GM12878 (cell line): ENCODE data around the gene ABHD2. TPM values are rescaled to one million over a fixed set of nuclear protein-coding genes. Genes with fewer than 3 reads are reported as not detected.

Experiments
- BACH1 ChIP-seq: fragments of 450-650 bp; IDR thresholded peaks from 2 replicates; pipeline ENCODE4 v1.6.1; 2017; ENCODE audit warnings: mild to moderate bottlenecking, borderline replicate concordance
- CREM ChIP-seq: IDR thresholded peaks from 2 replicates; pipeline ENCODE4 v1.6.1; 2014; ENCODE audit warnings: antibody characterized with exemption, low read depth
- ETV6 ChIP-seq, 2 experiments: fragments of 450-650 bp in 1 of 2; IDR thresholded peaks in 1 of 2; conservative IDR thresholded peaks in 1 of 2; 2 replicates each; pipeline ENCODE4 v1.6.1; 2014; ENCODE audit warnings: antibody characterized with exemption in 1 of 2, borderline replicate concordance in 1 of 2, low read depth in 1 of 2, mild to moderate bottlenecking in 1 of 2, moderate library complexity in 1 of 2
- FOXK2 ChIP-seq: fragments of 450-650 bp; IDR thresholded peaks from 2 replicates; pipeline ENCODE4 v1.6.1; 2017; ENCODE audit warnings: mild to moderate bottlenecking, moderate library complexity
- HDGF ChIP-seq: fragments of 450-650 bp; IDR thresholded peaks from 2 replicates; pipeline ENCODE4 v1.6.1; 2016; ENCODE audit warnings: antibody characterized with exemption
- NKRF ChIP-seq: fragments of 450-650 bp; conservative IDR thresholded peaks from 2 replicates; pipeline ENCODE4 v1.6.1; 2017; ENCODE audit warnings: mild to moderate bottlenecking, moderate library complexity
- PAX8 ChIP-seq: fragments of 450-650 bp; IDR thresholded peaks from 2 replicates; pipeline ENCODE4 v1.6.1; 2017; ENCODE audit warnings: mild to moderate bottlenecking, moderate library complexity
- PML ChIP-seq: IDR thresholded peaks from 2 replicates; pipeline ENCODE4 v1.6.1; 2012; ENCODE audit warnings: low read length, inconsistent platforms
- REST ChIP-seq: IDR thresholded peaks from 2 replicates; pipeline ENCODE4 v1.6.1; 2012; ENCODE audit warnings: mild to moderate bottlenecking, low read depth, low read length
- SMAD5 ChIP-seq: IDR thresholded peaks from 2 replicates; pipeline ENCODE4 v1.6.1; 2016; ENCODE audit warnings: antibody characterized with exemption, low read depth
- SMC3 ChIP-seq: IDR thresholded peaks from 2 replicates; pipeline ENCODE4 v1.6.1; 2011; ENCODE audit warnings: low read length, improper control_type of control experiment, borderline replicate concordance
- USF1 ChIP-seq: IDR thresholded peaks from 2 replicates; pipeline ENCODE4 v1.6.1; 2011; ENCODE audit warnings: borderline replicate concordance, low read depth, mild to moderate bottlenecking, moderate library complexity, mixed read lengths, low read length; ENCODE audit not compliant: insufficient read depth; ENCODE audit errors: extremely low read length
- WRNIP1 ChIP-seq: IDR thresholded peaks from 2 replicates; pipeline ENCODE4 v1.6.1; 2011; ENCODE audit warnings: low read depth, low read length, improper control_type of control experiment, borderline replicate concordance
- YY1 ChIP-seq: IDR thresholded peaks from 2 replicates; pipeline ENCODE4 v1.6.1; 2011; ENCODE audit warnings: low read depth, mild to moderate bottlenecking, low read length
- ZBTB33 ChIP-seq: fragments of 450-650 bp; IDR thresholded peaks from 2 replicates; pipeline ENCODE4 v1.6.1; 2017; ENCODE audit warnings: mild to moderate bottlenecking
- ZNF592 ChIP-seq: fragments of 450-650 bp; IDR thresholded peaks from 2 replicates; pipeline ENCODE4 v1.6.1; 2017; ENCODE audit warnings: mild to moderate bottlenecking, moderate library complexity
- ZZZ3 ChIP-seq: IDR thresholded peaks from 2 replicates; pipeline ENCODE4 v1.6.1; 2011; ENCODE audit warnings: low read depth; ENCODE audit not compliant: control insufficient read depth, insufficient read length
- polyA plus RNA-seq, 11 experiments: library from polyadenylated mRNA; depleted of rRNA in 4 of 11; unstranded in 6 of 11; stranded (reverse) in 5 of 11; fragments of >200 nt; fragmentation: Nextera tagmentation in 4 of 11; fragmentation: Illumina TruSeq in 1 of 11; extraction: Ambion mirVana in 4 of 11; extraction: Trizol in 1 of 11; gene quantifications; 1 replicate in 1 of 11; 2 replicates in 10 of 11; pipeline versions ENCODE4 v1.2.1 to v1.2.3, GENCODE V29; 2011 to 2016; ENCODE audit warnings: inconsistent platforms in 2 of 11, missing spikeins in 2 of 11, low read depth in 1 of 11
- total RNA-seq, 4 experiments: library from RNA; depleted of rRNA in 3 of 4; stranded (reverse); fragments of >200 nt in 3 of 4; fragmentation: Illumina TruSeq in 1 of 4; extraction: Trizol in 1 of 4; gene quantifications; 2 replicates each; pipeline versions ENCODE4 v1.2.1 to v1.2.3, GENCODE V29; 2013 to 2021

Gene ABHD2
- total and polyA plus RNA-seq, 10 of the 15 experiments (the other 5 are each of a cell fraction or from before 2014, with no cell fraction given) = 1.2 to 33.6 (median 20.4) TPM

GRCh38 chr15:89087830-89088604 is at the start of gene ABHD2 (continued):
- TF ChIP-seq ETV6 (conservative IDR thresholded peaks at IDR 0.05 in 1 of 2, IDR thresholded peaks at IDR 0.05 in 1 of 2; ENCODE audit: borderline replicate concordance in 1 of 2, low read depth in 1 of 2) = no peak
- no peak for TF ChIP-seq PAX8
- TF ChIP-seq BACH1 = 0 out of 2 replicates have a peak, but pooled peaks have one; percentile 23
- TF ChIP-seq REST = no peak
- TF ChIP-seq YY1 = peak; percentile 53
- TF ChIP-seq PML = no peak
- TF ChIP-seq CREM = peak; percentile 88
- TF ChIP-seq ZBTB33 = no peak; the same call in 1 of the 2 replicates
- peak; percentile 97 for TF ChIP-seq HDGF
- no peak for TF ChIP-seq FOXK2
- TF ChIP-seq WRNIP1 = no peak
- TF ChIP-seq SMC3 = no peak
- no peak for TF ChIP-seq SMAD5
- no peak for TF ChIP-seq ZZZ3
- TF ChIP-seq NKRF = peak; percentile 84
- no peak for TF ChIP-seq ZNF592
- no peak for TF ChIP-seq USF1
